Psoas muscle (tissue), 8 donors: ENCODE results near the gene ANXA11. TPM values are rescaled to one million over a fixed set of nuclear protein-coding genes. Genes with fewer than 3 reads are reported as not detected.
"Not testable (repeated sequence)": the region's sequence is repeated elsewhere in the genome, so short reads cannot be mapped to it uniquely, and the experiment has no call there.

Experiments used
- ATAC-seq, 4 donors: fragments of 200-7000 bp; cut with Tn5 transposase; one replicate each; pipeline ENCODE4 v1.9.1; 2020; ENCODE audit warnings: moderate library complexity in 3 of 4, mild to moderate bottlenecking in 2 of 4
- DNase-seq, 2 donors: peaks; one replicate each; pipeline ENCODE4 v3.0.0-alpha.2; 2020
- H3K27ac ChIP-seq: fragments of 200-600 bp; one replicate; pipeline ENCODE4 v1.8.0; 2022
- H3K27me3 ChIP-seq, 3 donors: fragments of 200-600 bp in 1 of 3; one replicate each; pipeline versions ENCODE4 v1.6.1 to v1.8.0; 2013 to 2022; ENCODE audit warnings: low read length in 2 of 3, mild to moderate bottlenecking in 2 of 3, moderate library complexity in 1 of 3; ENCODE audit not compliant: insufficient read depth in 3 of 3
- H3K36me3 ChIP-seq, 2 donors: fragments of 200-600 bp in 1 of 2; one replicate each; pipeline versions ENCODE4 v1.6.1 to v1.8.0; 2013 to 2022; ENCODE audit warnings: low read depth in 1 of 2, mild to moderate bottlenecking in 1 of 2, moderate library complexity in 1 of 2; ENCODE audit not compliant: insufficient read depth in 1 of 2
- H3K4me1 ChIP-seq: fragments of 200-600 bp; one replicate; pipeline ENCODE4 v1.8.0; 2022
- H3K4me3 ChIP-seq: fragments of 200-600 bp; one replicate; pipeline ENCODE4 v1.8.0; 2022; ENCODE audit warnings: mild to moderate bottlenecking
- H3K9me3 ChIP-seq: fragments of 200-600 bp; one replicate; pipeline ENCODE4 v1.8.0; 2022
- WGBS, 3 donors: extraction: QIAGEN DNeasy Blood & Tissue Kit; methylation state at CpG; one replicate each; pipeline versions ENCODE4 v1.1.6 to v1.1.7; 2013; 5-methylcytosine and 5-hydroxymethylcytosine counted together
- intact Hi-C, 2 donors: fragments of 100-400 bp; cut with DNase I; formaldehyde crosslinking; loops; one replicate each; pipeline versions ENCODE4 v1.11.0 to v1.14.2; 2022
- polyA plus RNA-seq, 3 donors: library from polyadenylated mRNA; stranded (reverse); fragments of 200-250 nt; gene quantifications; one replicate each; pipeline ENCODE4 v1.2.3, GENCODE V29; 2013
- total RNA-seq, 4 donors: library from RNA; stranded (reverse); fragmentation: NEBNext Ultra II Directional in 2 of 4; extraction: Animal tissue kit (Norgen Biotek cat#: 25700) in 2 of 4; gene quantifications; one replicate each; pipeline versions ENCODE4 v1.2.1 to v1.2.4, GENCODE V29; 2021 to 2023
- TF ChIP-seq, protein P1 (sequence below): fragments of 200-600 bp; IDR thresholded peaks from one replicate; pipeline ENCODE4 v1.8.0; 2022; ENCODE audit warnings: antibody characterized with exemption
- donor health status: healthy with polysubstance abuse.
- donor health status: DM: no; HTN: no; CAD: no; lungs with moderate emphysema.
- donor health status: Bipolar disorder and iron deficiency.
- donor health status: healthy.
- donor health status: DM: yes; HTN: yes; CAD: no.
- donor health status: DM: no; HTN: no; CAD: no.
- donor health status: DM: no; HTN: no; CAD: no.
- donor health status: DM: yes; HTN: yes; CAD: no.

The ANXA11 gene
- total and polyA plus RNA-seq, 7 donors, result 112 to 389 (median 164) TPM

DNA sequence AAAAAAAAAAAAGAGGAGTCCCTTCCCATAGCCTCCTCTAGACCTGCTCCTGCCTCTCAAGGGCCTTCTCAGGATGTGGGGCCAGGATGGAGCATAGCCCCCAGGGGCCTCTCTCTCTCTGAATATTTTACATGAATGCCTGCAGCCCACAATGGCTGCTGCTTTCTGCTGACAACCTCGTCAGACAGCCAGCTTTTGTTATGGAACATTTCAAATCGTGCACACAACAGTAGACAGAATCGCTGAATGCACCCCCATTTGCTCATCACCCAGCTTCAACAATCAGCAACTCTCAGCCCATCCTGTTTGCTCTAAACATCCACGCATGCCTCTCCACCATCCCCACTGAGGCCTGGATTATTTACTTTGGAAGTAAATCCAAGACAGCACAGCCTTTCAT lies 67.4 kb downstream of the ANXA11 start:
- TF ChIP-seq, protein P1, sequence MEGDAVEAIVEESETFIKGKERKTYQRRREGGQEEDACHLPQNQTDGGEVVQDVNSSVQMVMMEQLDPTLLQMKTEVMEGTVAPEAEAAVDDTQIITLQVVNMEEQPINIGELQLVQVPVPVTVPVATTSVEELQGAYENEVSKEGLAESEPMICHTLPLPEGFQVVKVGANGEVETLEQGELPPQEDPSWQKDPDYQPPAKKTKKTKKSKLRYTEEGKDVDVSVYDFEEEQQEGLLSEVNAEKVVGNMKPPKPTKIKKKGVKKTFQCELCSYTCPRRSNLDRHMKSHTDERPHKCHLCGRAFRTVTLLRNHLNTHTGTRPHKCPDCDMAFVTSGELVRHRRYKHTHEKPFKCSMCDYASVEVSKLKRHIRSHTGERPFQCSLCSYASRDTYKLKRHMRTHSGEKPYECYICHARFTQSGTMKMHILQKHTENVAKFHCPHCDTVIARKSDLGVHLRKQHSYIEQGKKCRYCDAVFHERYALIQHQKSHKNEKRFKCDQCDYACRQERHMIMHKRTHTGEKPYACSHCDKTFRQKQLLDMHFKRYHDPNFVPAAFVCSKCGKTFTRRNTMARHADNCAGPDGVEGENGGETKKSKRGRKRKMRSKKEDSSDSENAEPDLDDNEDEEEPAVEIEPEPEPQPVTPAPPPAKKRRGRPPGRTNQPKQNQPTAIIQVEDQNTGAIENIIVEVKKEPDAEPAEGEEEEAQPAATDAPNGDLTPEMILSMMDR, result no peak
- Histone ChIP-seq H3K4me1 (no peaks in the 10 kb centered on the region), H3K27ac (peak overlapping the region; percentile 63), H3K4me3 (no peak overlapping the region), H3K36me3 (no peaks in the 10 kb centered on the region), H3K9me3 (no peaks in the 10 kb centered on the region), H3K27me3 (peaks cover 0 to 35% (median 8%) of the 10 kb centered on the region in 3 donors)
- intact Hi-C loops, result no loop called here
- DNase-seq (no peak), ATAC-seq (no peak)
- WGBS, 3 donors, result 47 to 59% (median 51%) methylated on average over 4 of the region's 4 CpGs

DNA sequence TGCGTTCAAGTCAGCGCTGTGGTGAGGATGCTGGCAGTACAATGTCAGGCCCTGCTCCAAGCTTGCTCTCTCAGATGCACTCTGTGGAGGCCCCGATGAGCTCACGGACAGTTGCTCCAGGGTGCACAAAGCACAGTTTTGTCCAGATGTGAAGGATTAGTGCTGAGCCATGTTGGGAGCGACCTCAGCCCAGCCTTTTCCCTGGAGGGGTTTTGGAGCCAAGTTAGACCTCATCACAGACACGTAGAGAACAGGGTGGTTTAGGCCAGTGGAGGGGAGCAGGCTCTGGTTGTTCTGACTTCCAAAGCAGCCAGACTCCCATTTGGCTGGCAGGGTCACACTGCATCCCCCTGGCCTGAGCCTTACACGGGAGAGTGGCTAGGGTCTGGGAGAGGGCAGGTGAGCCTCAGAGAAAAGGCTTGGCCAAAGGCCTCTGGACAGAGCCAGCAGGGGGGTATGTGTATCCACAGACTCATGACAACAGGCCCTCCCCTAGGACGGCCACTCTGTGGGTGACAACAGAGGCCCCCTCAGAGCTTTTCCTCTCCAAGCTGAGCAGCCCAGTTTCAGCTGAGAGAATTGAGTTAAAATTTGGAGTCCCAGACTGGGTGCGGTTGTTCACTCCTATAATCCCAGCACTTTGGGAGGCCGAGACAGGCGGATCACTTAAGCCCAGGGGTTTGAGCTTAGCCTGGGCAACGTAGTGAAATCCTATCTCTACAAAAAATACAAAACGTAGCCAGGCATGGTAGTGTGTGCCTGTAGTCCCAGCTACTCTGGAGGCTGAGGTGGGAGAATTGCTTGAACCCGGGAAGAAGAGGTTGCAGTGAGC lies 68.1 kb downstream of the ANXA11 start:
- no peak overlapping the region for H3K4me3 ChIP-seq
- H3K36me3 ChIP-seq, result no peaks in the 10 kb centered on the region
- H3K9me3 ChIP-seq, result no peaks in the 10 kb centered on the region
- DNase-seq (peak; percentile 69 to 86), ATAC-seq (peak; percentile 35 to 64 (median 48))
- 39 to 52% (median 48%) methylated on average over 14 of the region's 14 CpGs for WGBS, 3 donors
- TF ChIP-seq, protein P1, result no peak
- intact Hi-C loops, result no loop called here
- H3K4me1 ChIP-seq, result no peaks in the 10 kb centered on the region
- peaks cover 0 to 42% (median 8%) of the 10 kb centered on the region in 3 donors for H3K27me3 ChIP-seq
- peak overlapping the region; percentile 63 for H3K27ac ChIP-seq

DNA sequence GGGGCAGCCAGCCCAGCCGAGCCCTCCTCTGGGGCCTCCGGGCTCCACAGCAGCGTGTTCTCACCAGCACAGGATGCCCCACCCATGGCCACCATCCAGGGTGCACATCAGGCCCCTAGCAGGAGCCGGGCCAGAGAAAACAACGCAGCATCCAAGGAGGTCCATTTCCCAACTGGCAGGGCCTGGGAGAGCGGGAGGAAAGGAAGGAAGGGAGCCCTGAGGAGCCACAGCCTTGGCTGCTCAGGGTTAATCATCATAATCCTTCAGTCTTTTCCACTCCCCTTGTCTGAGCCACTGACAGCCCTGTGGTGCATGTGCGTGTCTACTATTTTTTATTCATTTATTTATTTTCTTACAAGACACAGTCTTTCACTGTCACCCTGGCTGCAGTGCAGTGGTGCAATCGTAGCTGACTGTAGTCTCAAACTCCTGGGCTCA lies 69.2 kb downstream of the ANXA11 start:
- TF ChIP-seq, protein P1, result no peak
- no peaks in the 10 kb centered on the region for H3K36me3 ChIP-seq
- H3K27ac ChIP-seq, result peak overlapping the region; percentile 63
- H3K4me3 ChIP-seq, result no peak overlapping the region
- no peaks in the 10 kb centered on the region for H3K9me3 ChIP-seq
- H3K27me3 ChIP-seq, result peaks cover 0 to 49% (median 8%) of the 10 kb centered on the region in 3 donors
- peak; percentile 33 to 64 (median 41) for ATAC-seq
- peak; percentile 95 for DNase-seq
- intact Hi-C loops, result no loop called here
- no peaks in the 10 kb centered on the region for H3K4me1 ChIP-seq
- 14 to 27% (median 26%) methylated on average over 8 of the region's 8 CpGs for WGBS, 3 donors

DNA sequence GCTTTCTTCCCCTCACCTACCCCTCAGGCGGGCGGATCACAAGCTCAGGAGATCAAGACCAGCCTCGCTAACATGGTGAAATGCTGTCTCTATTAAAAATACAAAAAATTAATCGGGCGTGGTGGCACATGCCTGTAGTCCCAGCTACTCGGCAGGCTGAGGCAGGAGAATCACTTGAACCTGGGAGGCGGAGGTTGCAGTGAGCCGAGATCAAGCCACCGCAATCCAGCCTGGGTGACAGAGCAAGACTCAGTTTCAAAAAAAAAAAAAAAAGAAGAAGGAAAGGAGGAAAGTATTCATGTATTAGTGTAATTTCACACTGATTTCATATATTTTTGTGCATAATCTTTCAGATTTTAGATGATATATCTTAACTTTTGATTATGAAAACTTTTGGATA lies 71.7 kb downstream of the ANXA11 start:
- H3K4me3 ChIP-seq, result peak overlapping the region; percentile 62
- peaks cover 0 to 49% (median 8%) of the 10 kb centered on the region in 3 donors for H3K27me3 ChIP-seq
- H3K4me1 ChIP-seq, intact Hi-C loops, ATAC-seq, DNase-seq, H3K36me3 ChIP-seq, H3K9me3 ChIP-seq: not testable (repeated sequence)
- WGBS, 3 donors, result 44 to 80% (median 45%) methylated on average over 8 to 9 of the region's 9 CpGs
- H3K27ac ChIP-seq, result peak overlapping the region; percentile 11

DNA sequence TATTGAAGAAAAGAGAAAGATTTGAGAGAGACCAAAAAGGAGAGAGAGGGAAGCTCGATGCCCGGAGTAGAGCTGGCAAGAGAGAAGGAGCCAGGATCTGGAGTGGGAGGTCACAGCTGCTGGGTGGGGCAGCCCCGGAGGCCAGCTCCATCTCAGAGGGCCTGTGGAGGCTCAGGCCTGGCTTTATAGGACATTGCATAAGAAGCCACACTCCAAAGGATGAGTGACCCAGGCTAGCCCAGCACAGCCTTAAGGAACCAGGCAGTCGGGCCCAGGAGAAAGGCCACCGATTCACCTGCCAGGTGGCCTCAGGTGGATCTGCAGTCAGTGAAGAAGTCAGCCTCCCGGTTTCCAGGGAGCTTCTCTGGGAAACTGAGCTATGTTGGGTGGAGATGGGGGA lies 72.1 kb downstream of the ANXA11 start:
- TF ChIP-seq, protein P1, result no peak
- ATAC-seq, result peak in 2 of 4 donors; percentile 24 to 28
- Histone ChIP-seq H3K27ac (peak overlapping the region; percentile 38), H3K4me1 (no peaks in the 10 kb centered on the region), H3K9me3 (no peaks in the 10 kb centered on the region), H3K27me3 (peaks cover 0 to 49% (median 8%) of the 10 kb centered on the region in 3 donors), H3K4me3 (peak overlapping the region; percentile 62), H3K36me3 (no peaks in the 10 kb centered on the region)
- intact Hi-C loops, result no loop called here
- WGBS, 3 donors, result 9 to 26% (median 10%) methylated on average over 6 of the region's 6 CpGs
- DNase-seq, result peak; percentile 57 to 80
